H1 (cell line): Measurements from ENCODE around the gene POLR3E. TPM values are rescaled to one million over a fixed set of nuclear protein-coding genes. Genes with fewer than 3 reads are reported as not detected.
"Not testable (repeated sequence)": the region's sequence is repeated elsewhere in the genome, so short reads cannot be mapped to it uniquely, and the experiment has no call there.

Source experiments
- CTCF ChIA-PET: fragments of 300-600 bp; sonication (Branson Sonifier 250); formaldehyde crosslinking; loops from one replicate; lab custom pipeline; 2021; ENCODE audit not compliant: partially characterized antibody; lab: Charles Lee
- POLR2A ChIA-PET: fragments of 300-600 bp; sonication (Branson Sonifier 250); formaldehyde crosslinking; loops from one replicate; lab custom pipeline; 2021; ENCODE audit warnings: inconsistent platforms; ENCODE audit not compliant: partially characterized antibody; lab: Charles Lee
- DNase-seq, 2 experiments: peaks; one replicate each; pipeline versions ENCODE4 v3.0.0 to v3.0.0-alpha.2; 2010 to 2022; ENCODE audit warnings: low spot score in 2 of 2, low read depth in 1 of 2, mixed read lengths in 1 of 2
- FAIRE-seq: peaks from 2 replicates; lab custom pipeline; 2011; peaks lifted over from hg19 to GRCh38; lab: Jason Lieb, UNC
- H2AFZ ChIP-seq: 2 replicates; pipeline ENCODE4 v1.8.1; 2012; ENCODE audit warnings: low read length, inconsistent platforms
- H2AK5ac ChIP-seq: 2 replicates; pipeline ENCODE4 v1.6.1; 2013; ENCODE audit warnings: low read depth, low read length
- H2BK120ac ChIP-seq: replicated peaks from 2 replicates; pipeline ENCODE3; 2013; ENCODE audit warnings: low read depth, low read length, inconsistent platforms
- H2BK12ac ChIP-seq: 2 replicates; pipeline ENCODE4 v1.6.1; 2013; ENCODE audit warnings: low read depth, low read length
- H2BK15ac ChIP-seq: 2 replicates; pipeline ENCODE4 v1.6.1; 2013; ENCODE audit warnings: low read length
- H2BK20ac ChIP-seq: 2 replicates; pipeline ENCODE4 v1.6.1; 2013; ENCODE audit warnings: low read length
- H2BK5ac ChIP-seq: 2 replicates; pipeline ENCODE4 v1.6.1; 2013; ENCODE audit warnings: low read depth, low read length
- H3K14ac ChIP-seq: 2 replicates; pipeline ENCODE4 v1.6.1; 2013; ENCODE audit warnings: inconsistent platforms; ENCODE audit not compliant: insufficient read length
- H3K18ac ChIP-seq: 2 replicates; pipeline ENCODE4 v1.6.1; 2013; ENCODE audit warnings: low read length; ENCODE audit errors: extremely low read depth
- H3K23ac ChIP-seq: 2 replicates; pipeline ENCODE4 v1.6.1; 2013; ENCODE audit warnings: inconsistent platforms; ENCODE audit not compliant: insufficient read length
- H3K23me2 ChIP-seq: 2 replicates; pipeline ENCODE4 v1.6.1; 2013; ENCODE audit warnings: low read depth, low read length
- H3K27ac ChIP-seq: 2 replicates; pipeline ENCODE4 v1.6.1; 2011; ENCODE audit warnings: low read depth, low read length, inconsistent platforms
- H3K27me3 ChIP-seq, 4 experiments: replicated peaks in 1 of 4; 1 replicate in 1 of 4; 2 replicates in 3 of 4; pipeline versions ENCODE4 v1.6.1 to v1.8.1; 2011 to 2013; ENCODE audit warnings: low read length in 3 of 4, mild to moderate bottlenecking in 3 of 4, inconsistent platforms in 2 of 4, mixed read lengths in 2 of 4, moderate library complexity in 1 of 4; ENCODE audit not compliant: control insufficient read depth in 3 of 4, insufficient read depth in 3 of 4; ENCODE audit errors: extremely low read depth in 1 of 4
- H3K36me3 ChIP-seq, 4 experiments: 2 replicates each; pipeline versions ENCODE4 v1.6.1 to v1.8.1; 2011 to 2013; ENCODE audit warnings: mild to moderate bottlenecking in 4 of 4, low read length in 3 of 4, moderate library complexity in 2 of 4, control low read depth in 1 of 4, inconsistent platforms in 1 of 4; ENCODE audit not compliant: insufficient read depth in 4 of 4, control insufficient read depth in 2 of 4
- H3K4ac ChIP-seq: replicated peaks from 2 replicates; pipeline ENCODE3; 2013; ENCODE audit warnings: low read length, low read depth, mixed read lengths, inconsistent platforms; ENCODE audit not compliant: insufficient read length
- H3K4me1 ChIP-seq, 4 experiments: replicated peaks in 1 of 4; 1 replicate in 1 of 4; 2 replicates in 3 of 4; pipeline versions ENCODE4 v1.6.1 to v1.8.1; 2011 to 2013; ENCODE audit warnings: low read length in 3 of 4, inconsistent platforms in 2 of 4, mixed read lengths in 1 of 4; ENCODE audit not compliant: insufficient read depth in 4 of 4, control insufficient read depth in 3 of 4
- H3K4me2 ChIP-seq, 2 experiments: 2 replicates each; pipeline versions ENCODE4 v1.6.1 to v1.8.1; 2011 to 2013; ENCODE audit warnings: low read depth in 2 of 2, low read length in 2 of 2, control low read depth in 1 of 2, inconsistent platforms in 1 of 2, mild to moderate bottlenecking in 1 of 2; ENCODE audit not compliant: insufficient read depth in 1 of 2
- H3K4me3 ChIP-seq, 4 experiments: fragments of 200-600, 300-600 bp in 1 of 4; sonication (generic), shearing (Covaris generic), sonication (Bioruptor Twin) in 1 of 4; 2 replicates each; pipeline versions ENCODE4 v1.5.1 to v1.8.1; 2011 to 2016; ENCODE audit warnings: low read length in 4 of 4, low read depth in 3 of 4, control low read depth in 2 of 4, inconsistent platforms in 2 of 4, mild to moderate bottlenecking in 2 of 4, mixed read lengths in 1 of 4, moderate library complexity in 1 of 4; ENCODE audit not compliant: insufficient read depth in 2 of 4; ENCODE audit errors: extremely low read depth in 1 of 4
- H3K56ac ChIP-seq: replicated peaks from 2 replicates; pipeline ENCODE3; 2013; ENCODE audit warnings: low read depth, mild to moderate bottlenecking, mixed read lengths, low read length, inconsistent platforms; ENCODE audit not compliant: insufficient read length
- H3K79me1 ChIP-seq: 2 replicates; pipeline ENCODE4 v1.6.1; 2013; ENCODE audit warnings: low read depth, low read length, control low read depth
- H3K79me2 ChIP-seq, 2 experiments: 2 replicates each; pipeline versions ENCODE4 v1.6.1 to v1.8.1; 2012 to 2013; ENCODE audit warnings: low read length in 2 of 2, mild to moderate bottlenecking in 2 of 2, inconsistent platforms in 1 of 2; ENCODE audit not compliant: insufficient read depth in 2 of 2, control insufficient read depth in 1 of 2
- H3K9ac ChIP-seq, 4 experiments: replicated peaks in 1 of 4; 1 replicate in 1 of 4; 2 replicates in 3 of 4; pipeline versions ENCODE4 v1.6.1 to v1.8.1; 2011 to 2013; ENCODE audit warnings: low read depth in 3 of 4, low read length in 3 of 4, control low read depth in 2 of 4, mild to moderate bottlenecking in 2 of 4, moderate library complexity in 2 of 4, inconsistent platforms in 1 of 4; ENCODE audit errors: extremely low read depth in 1 of 4
- H3K9me3 ChIP-seq, 2 experiments: 2 replicates each; pipeline versions ENCODE4 v1.6.1 to v1.8.1; 2012 to 2013; ENCODE audit warnings: mild to moderate bottlenecking in 2 of 2, moderate library complexity in 2 of 2, control low read depth in 1 of 2, inconsistent platforms in 1 of 2, low read depth in 1 of 2, low read length in 1 of 2, mixed read lengths in 1 of 2; ENCODE audit not compliant: insufficient read depth in 2 of 2
- H4K20me1 ChIP-seq, 2 experiments: replicated peaks in 1 of 2; 2 replicates each; pipeline versions ENCODE3 to v1.8.1; 2011 to 2013; ENCODE audit warnings: inconsistent platforms in 2 of 2, low read length in 2 of 2, mild to moderate bottlenecking in 1 of 2; ENCODE audit not compliant: insufficient read depth in 2 of 2, control insufficient read depth in 1 of 2
- H4K5ac ChIP-seq: 2 replicates; pipeline ENCODE4 v1.6.1; 2013; ENCODE audit warnings: low read length, low read depth, mixed read lengths, inconsistent platforms; ENCODE audit not compliant: insufficient read length
- H4K8ac ChIP-seq: 2 replicates; pipeline ENCODE4 v1.8.0; 2013; ENCODE audit warnings: mild to moderate bottlenecking, moderate library complexity, low read length, inconsistent platforms; ENCODE audit not compliant: insufficient read depth; ENCODE audit errors: extremely low read depth
- H4K91ac ChIP-seq: replicated peaks from 2 replicates; pipeline ENCODE3; 2013; ENCODE audit warnings: low read length, mixed read lengths, inconsistent platforms; ENCODE audit not compliant: insufficient read length
- WGBS, 2 experiments: shearing (Covaris generic) in 1 of 2; methylation state at CpG; one replicate each; pipeline versions ENCODE4 v1.1.6 to v1.1.7; 2013 to 2015; ENCODE audit warnings: low lambda C conversion rate in 2 of 2, mixed read lengths in 2 of 2, inconsistent platforms in 1 of 2, low coverage in 1 of 2, missing lambda C conversion rate in 1 of 2; ENCODE audit not compliant: insufficient replicate concordance in 2 of 2, insufficient coverage in 1 of 2, insufficient read length in 1 of 2; ENCODE audit errors: extremely low coverage in 1 of 2, missing lambda C conversion rate in 1 of 2; 5-methylcytosine and 5-hydroxymethylcytosine counted together
- polyA plus RNA-seq, 7 experiments: library from polyadenylated mRNA; depleted of rRNA in 3 of 7; stranded (reverse) in 5 of 7; unstranded in 2 of 7; fragments of >200 nt in 5 of 7; fragments of 200-250 nt in 2 of 7; gene quantifications; 1 replicate in 5 of 7; 2 replicates in 1 of 7; 4 replicates in 1 of 7; pipeline versions ENCODE4 v1.2.1 to v1.2.3, GENCODE V29; 2011 to 2013; ENCODE audit warnings: missing spikeins in 2 of 7, mixed read lengths in 2 of 7
- total RNA-seq: library from RNA; stranded (reverse); fragmentation: NEBNext Ultra II Directional; extraction: Animal tissue kit (Norgen Biotek cat#: 25700); gene quantifications from 2 replicates; pipeline ENCODE4 v1.2.1, GENCODE V29; 2021

Gene POLR3E
- total and polyA plus RNA-seq, 2 of the 8 experiments (the other 6 are each of a cell fraction or from before 2014, with no cell fraction given), result 96.5 to 125 TPM

GRCh38 chr16:22368200-22368826 is 71.1 kb downstream of the POLR3E start:
- H2AK5ac ChIP-seq, H3K23me2 ChIP-seq, DNase-seq, H3K9ac ChIP-seq, H2BK15ac ChIP-seq, H3K4ac ChIP-seq, H3K27ac ChIP-seq, H4K8ac ChIP-seq, H3K18ac ChIP-seq, H3K9me3 ChIP-seq, H2AFZ ChIP-seq, H4K5ac ChIP-seq, H3K56ac ChIP-seq, H4K91ac ChIP-seq, H2BK5ac ChIP-seq, H3K4me1 ChIP-seq, H3K4me3 ChIP-seq, H2BK120ac ChIP-seq, FAIRE-seq, H3K4me2 ChIP-seq, H2BK20ac ChIP-seq, H2BK12ac ChIP-seq, H3K27me3 ChIP-seq, H3K14ac ChIP-seq, H3K23ac ChIP-seq, CTCF ChIA-PET: not testable (repeated sequence)
- POLR2A ChIA-PET, result interaction anchor here (1.1 kb wide), 1 partner anchor 14 kb away, joined by 3 read pairs; no protein-coding TSS in a partner anchor
- peaks cover 5 to 18% (median 15%) of the 10 kb centered on the region in 4 experiments; a peak in 5 of 8 replicates for H3K36me3 ChIP-seq
- peaks cover 14% of the 10 kb centered on the region for H3K79me1 ChIP-seq
- peaks cover 0 to 13% of the 10 kb centered on the region in 2 experiments for H4K20me1 ChIP-seq
- peaks cover 14 to 81% of the 10 kb centered on the region in 2 experiments for H3K79me2 ChIP-seq
- 95% methylated on average over 8 of the region's 8 CpGs; no CpG with 5 or more reads in 1 of the 2 experiments for WGBS, 2 experiments
